ENCODE data around the gene MSANTD3.
"Not testable (repeated sequence)": the region's sequence is repeated elsewhere in the genome, so short reads cannot be mapped to it uniquely, and the experiment has no call there.

The MSANTD3 gene, protein sequence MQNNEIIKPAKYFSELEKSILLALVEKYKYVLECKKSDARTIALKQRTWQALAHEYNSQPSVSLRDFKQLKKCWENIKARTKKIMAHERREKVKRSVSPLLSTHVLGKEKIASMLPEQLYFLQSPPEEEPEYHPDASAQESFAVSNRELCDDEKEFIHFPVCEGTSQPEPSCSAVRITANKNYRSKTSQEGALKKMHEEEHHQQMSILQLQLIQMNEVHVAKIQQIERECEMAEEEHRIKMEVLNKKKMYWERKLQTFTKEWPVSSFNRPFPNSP

DNA sequence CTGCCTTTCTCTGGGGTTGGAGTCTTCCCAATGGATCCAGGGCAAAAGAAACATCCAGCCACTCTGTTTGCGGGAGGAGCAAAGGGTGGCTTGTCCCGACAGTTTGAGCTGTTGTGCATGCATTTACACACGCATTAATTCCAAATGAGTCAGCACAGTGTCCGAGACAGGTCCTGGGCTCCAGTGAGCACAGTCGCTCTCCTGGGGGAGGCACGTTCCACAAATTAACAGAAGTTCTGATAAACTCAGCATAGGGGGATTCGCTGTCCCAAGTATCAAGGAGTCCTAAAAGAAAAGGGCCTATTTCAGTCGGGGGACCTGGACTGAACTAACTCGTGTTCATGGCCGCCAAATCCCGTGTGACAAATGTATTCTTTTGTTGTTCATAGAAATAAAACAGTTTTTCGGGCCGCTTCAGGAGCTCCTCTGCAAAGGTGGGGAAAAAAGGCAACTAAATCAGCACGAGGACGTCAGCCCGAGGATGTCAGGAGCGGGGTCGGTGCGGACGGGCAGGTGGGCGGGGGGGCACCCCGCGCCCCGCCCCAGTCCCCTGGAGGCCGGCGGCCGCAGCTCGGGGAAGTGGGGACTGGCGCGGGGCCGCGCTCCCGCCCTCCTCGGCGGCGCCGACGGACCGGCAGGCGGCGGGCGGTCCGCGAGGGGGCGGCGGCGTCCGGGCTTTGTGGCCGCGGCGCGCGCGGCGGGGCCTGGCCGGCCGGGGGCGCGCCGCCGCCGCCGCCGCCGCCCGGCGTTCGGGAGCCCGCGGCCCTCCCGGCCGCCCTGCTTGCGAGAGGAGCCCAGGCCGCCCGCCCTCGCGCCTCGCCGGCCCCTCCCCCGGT, at the start of gene MSANTD3:
MSANTD3 (plus strand) TSS at position 614 of the 836 bp plus-strand sequence. CDS start 14,796 bp downstream, outside the sequence.
- DNase-seq (ENCODE audit: low read depth, low spot score): peak; percentile 72
- in situ Hi-C loops (cut with HindIII; ENCODE audit: low sequenced_read_pairs): no loop called here
- TF ChIP-seq, protein P1, sequence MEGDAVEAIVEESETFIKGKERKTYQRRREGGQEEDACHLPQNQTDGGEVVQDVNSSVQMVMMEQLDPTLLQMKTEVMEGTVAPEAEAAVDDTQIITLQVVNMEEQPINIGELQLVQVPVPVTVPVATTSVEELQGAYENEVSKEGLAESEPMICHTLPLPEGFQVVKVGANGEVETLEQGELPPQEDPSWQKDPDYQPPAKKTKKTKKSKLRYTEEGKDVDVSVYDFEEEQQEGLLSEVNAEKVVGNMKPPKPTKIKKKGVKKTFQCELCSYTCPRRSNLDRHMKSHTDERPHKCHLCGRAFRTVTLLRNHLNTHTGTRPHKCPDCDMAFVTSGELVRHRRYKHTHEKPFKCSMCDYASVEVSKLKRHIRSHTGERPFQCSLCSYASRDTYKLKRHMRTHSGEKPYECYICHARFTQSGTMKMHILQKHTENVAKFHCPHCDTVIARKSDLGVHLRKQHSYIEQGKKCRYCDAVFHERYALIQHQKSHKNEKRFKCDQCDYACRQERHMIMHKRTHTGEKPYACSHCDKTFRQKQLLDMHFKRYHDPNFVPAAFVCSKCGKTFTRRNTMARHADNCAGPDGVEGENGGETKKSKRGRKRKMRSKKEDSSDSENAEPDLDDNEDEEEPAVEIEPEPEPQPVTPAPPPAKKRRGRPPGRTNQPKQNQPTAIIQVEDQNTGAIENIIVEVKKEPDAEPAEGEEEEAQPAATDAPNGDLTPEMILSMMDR (IDR thresholded peaks at IDR 0.05; ENCODE audit: low read depth, low read length): no peak
- peak within 1 kb of the TSS; percentile 78 for H3K4me3 ChIP-seq (ENCODE audit: low read depth, low read length)

DNA sequence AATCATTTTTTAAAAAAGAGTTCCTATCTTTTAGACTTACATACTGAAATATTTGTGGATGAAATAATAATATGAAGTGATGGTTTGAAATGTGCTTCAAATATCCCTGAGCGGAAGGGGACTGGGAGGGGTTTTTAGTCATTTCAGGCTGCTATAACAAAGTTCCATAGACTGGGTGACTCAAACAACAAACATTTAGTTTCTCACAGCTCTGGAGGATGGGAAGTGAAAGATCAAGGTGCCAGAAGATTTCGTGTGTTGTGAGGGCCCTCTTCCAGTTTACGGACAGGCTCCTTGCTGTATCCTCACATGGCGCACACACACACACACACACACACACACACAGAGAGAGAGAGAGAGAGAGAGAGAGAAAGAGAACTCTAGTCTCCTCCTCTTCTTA, 47.1 kb upstream of the MSANTD3 start:
- peak; percentile 79 for DNase-seq (ENCODE audit: low read depth, low spot score)
- no peak overlapping the region for H3K4me3 ChIP-seq (ENCODE audit: low read depth, low read length)
- TF ChIP-seq, protein P1 (IDR thresholded peaks at IDR 0.05; ENCODE audit: low read depth, low read length): no peak
- in situ Hi-C loops (cut with HindIII; ENCODE audit: low sequenced_read_pairs): no loop called here

DNA sequence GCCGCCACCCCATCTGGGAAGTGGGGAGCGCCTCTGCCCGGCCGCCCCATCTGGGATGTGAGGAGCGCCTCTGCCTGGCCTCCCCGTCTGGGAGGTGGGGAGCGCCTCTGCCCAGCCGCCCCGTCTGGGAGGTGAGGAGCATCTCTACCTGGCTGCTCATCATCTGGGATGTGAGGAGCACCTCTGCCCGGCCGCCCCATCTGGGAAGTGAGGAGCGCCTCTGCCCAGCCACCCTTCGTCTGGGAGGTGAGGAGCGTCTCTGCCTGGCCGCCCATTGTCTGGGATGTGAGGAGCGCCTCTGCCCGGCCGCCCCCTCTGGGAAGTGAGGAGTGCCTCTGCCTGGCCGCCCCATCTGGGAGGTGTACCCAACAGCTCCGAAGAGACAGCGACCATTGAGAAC, 34.0 kb upstream of the MSANTD3 start:
- DNase-seq (ENCODE audit: low read depth, low spot score); H3K4me3 ChIP-seq (ENCODE audit: low read depth, low read length); in situ Hi-C loops (cut with HindIII; ENCODE audit: low sequenced_read_pairs): not testable (repeated sequence)

DNA sequence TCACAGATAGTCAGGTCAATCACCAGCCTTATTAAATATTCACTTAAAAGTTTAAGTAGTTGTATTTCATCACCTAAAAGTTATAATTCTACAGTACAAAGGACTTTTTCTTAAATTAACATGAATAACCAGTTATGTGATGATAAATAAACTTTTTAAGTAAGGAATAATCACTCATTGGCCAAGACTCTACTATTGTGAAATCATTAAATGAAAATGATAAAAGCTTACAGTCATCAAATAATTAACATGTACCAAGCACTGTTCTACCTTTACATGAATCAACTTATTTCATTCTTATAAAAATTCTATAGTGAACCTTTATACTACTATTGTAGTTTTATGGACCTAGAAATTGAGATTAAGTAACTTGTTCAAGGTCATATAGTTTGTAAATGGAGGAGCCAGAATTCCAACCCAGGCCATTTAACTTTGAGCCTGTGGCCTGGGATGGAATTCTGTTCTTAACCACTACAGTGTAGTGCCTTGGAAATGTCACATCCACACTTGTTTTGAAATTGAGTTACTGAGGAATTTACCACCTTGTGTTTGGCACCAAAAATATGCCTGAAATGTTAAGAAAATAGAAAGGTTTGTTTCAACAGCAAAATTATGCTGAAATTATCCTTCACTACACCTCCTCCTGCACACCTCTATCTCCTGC, 32.8 kb upstream of the MSANTD3 start:
- H3K4me3 ChIP-seq (ENCODE audit: low read depth, low read length): no peak overlapping the region
- DNase-seq (ENCODE audit: low read depth, low spot score): no peak
- TF ChIP-seq, protein P1 (IDR thresholded peaks at IDR 0.05; ENCODE audit: low read depth, low read length): no peak
- in situ Hi-C loops (cut with HindIII; ENCODE audit: low sequenced_read_pairs): no loop called here

DNA sequence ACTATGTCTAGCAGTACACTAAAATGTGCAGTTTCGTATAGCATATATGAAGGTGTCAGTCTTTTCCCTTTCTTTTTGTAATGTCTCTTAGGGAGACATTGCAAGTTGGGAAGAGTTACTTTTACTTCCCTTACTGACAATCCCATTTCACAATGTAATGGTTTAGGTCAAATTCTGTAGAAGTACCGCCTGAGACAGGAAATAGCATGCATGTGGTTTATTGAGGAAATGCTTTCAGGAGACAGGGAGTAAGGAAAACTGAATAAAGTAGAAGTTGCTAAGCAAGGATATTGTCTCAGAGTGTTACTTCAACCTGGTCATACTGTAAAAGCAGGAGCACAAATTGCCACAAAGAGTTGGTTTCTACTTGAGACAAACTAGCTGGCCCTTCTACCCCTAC, 32.1 kb upstream of the MSANTD3 start:
- H3K4me3 ChIP-seq (ENCODE audit: low read depth, low read length): no peak overlapping the region
- DNase-seq (ENCODE audit: low read depth, low spot score): peak; percentile 17
- TF ChIP-seq, protein P1 (IDR thresholded peaks at IDR 0.05; ENCODE audit: low read depth, low read length): no peak
- in situ Hi-C loops (cut with HindIII; ENCODE audit: low sequenced_read_pairs): no loop called here

DNA sequence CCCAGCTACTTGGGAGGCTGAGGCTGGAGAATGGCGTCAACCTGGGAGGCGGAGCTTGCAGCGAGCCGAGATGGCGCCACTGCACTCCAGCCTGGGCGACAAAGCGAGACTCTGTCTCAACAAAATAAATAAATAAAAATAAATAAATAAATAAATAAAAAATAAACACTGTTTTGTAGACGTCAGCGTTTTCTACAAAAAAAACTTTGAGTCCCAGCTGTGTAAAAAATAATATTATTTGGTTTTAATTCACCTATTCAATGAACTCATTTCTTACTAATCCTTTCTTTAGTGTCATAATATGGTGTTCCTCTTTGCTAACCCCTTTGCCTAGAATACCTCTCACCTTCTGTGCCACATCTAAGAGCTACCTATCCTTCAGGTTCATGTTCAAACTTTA, 30.2 kb upstream of the MSANTD3 start:
- no peak for DNase-seq (ENCODE audit: low read depth, low spot score)
- TF ChIP-seq, protein P1 (IDR thresholded peaks at IDR 0.05; ENCODE audit: low read depth, low read length): no peak
- H3K4me3 ChIP-seq (ENCODE audit: low read depth, low read length): no peak overlapping the region
- in situ Hi-C loops (cut with HindIII; ENCODE audit: low sequenced_read_pairs): no loop called here

Data from astrocyte of the spinal cord (primary cell).